Suppressor macrophage treated with lipopolysaccharide for 1 hour (primary cell): Measurements from ENCODE around the gene SEL1L3.
A peak's percentile ranks its signal among the peaks of the same experiment; 100 is the strongest.

Source experiments
- DNase-seq, 3 donors: peaks; one replicate each; pipeline ENCODE4 v3.0.0-alpha.2; 2020 to 2022

The SEL1L3 gene

GRCh38 chr4:25845841-25846653, 16.7 kb downstream of the SEL1L3 start:
- DNase-seq: no peak

GRCh38 chr4:25844961-25845712, 17.7 kb downstream of the SEL1L3 start:
- DNase-seq: peak; percentile 67 to 84 (median 81)

GRCh38 chr4:25843340-25844097, 19.3 kb downstream of the SEL1L3 start:
- DNase-seq: peak; percentile 41 to 60 (median 47)

GRCh38 chr4:25842229-25842845, 20.5 kb downstream of the SEL1L3 start:
- peak in 2 of 3 donors; percentile 22 to 43 for DNase-seq

- no peak for DNase-seq
Observed at GRCh38 chr4:25839687-25840086, 23.1 kb downstream of the SEL1L3 start.

- DNase-seq: no peak
Observed at GRCh38 chr4:25839233-25839632, 23.6 kb downstream of the SEL1L3 start.

GRCh38 chr4:25838526-25838925, 24.3 kb downstream of the SEL1L3 start:
- no peak for DNase-seq

GRCh38 chr4:25837107-25837506, 25.7 kb downstream of the SEL1L3 start:
- DNase-seq: no peak

GRCh38 chr4:25835384-25835783, 27.4 kb downstream of the SEL1L3 start:
- DNase-seq: no peak

- DNase-seq: no peak
Observed at GRCh38 chr4:25834411-25835107, 28.2 kb downstream of the SEL1L3 start.

- DNase-seq: no peak
Observed at GRCh38 chr4:25830548-25830947, 32.2 kb downstream of the SEL1L3 start.

- no peak for DNase-seq
Observed at GRCh38 chr4:25827897-25828296, 34.9 kb downstream of the SEL1L3 start.

- no peak for DNase-seq
Observed at GRCh38 chr4:25827373-25827772, 35.4 kb downstream of the SEL1L3 start.

- DNase-seq: no peak
Observed at GRCh38 chr4:25826074-25826752, 36.6 kb downstream of the SEL1L3 start.

GRCh38 chr4:25823632-25824031, 39.2 kb downstream of the SEL1L3 start:
- no peak for DNase-seq

- DNase-seq: no peak
Observed at GRCh38 chr4:25821899-25822298, 40.9 kb downstream of the SEL1L3 start.

GRCh38 chr4:25821267-25821666, 41.5 kb downstream of the SEL1L3 start:
- no peak for DNase-seq

- no peak for DNase-seq
Observed at GRCh38 chr4:25818876-25819275, 43.9 kb downstream of the SEL1L3 start.

- DNase-seq: no peak
Observed at GRCh38 chr4:25818371-25818871, 44.4 kb downstream of the SEL1L3 start.

- DNase-seq: no peak
Observed at GRCh38 chr4:25817059-25817681, 45.6 kb downstream of the SEL1L3 start.

- no peak for DNase-seq
Observed at GRCh38 chr4:25816591-25817058, 46.2 kb downstream of the SEL1L3 start.
